Measurements from ENCODE around the gene PHF5A.

The PHF5A gene

DNA sequence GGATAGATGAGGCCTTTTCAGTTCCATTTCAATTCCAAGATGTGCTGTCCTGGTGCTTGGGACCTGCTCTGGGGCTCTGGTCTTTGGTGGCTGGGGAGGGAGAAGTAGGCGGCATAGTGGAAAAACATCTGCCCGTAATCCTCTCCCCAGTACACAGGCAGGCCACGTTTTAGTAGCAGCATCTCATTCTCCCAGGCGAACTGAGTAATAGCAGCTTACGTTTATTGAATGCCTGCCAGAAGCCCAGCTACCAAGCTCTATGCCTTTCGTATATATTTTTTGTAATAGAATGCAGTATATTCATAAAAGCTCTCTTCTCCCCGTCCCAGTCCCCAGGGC lies 11.9 kb upstream of the PHF5A start:
- POLR2A ChIA-PET: interaction anchor here (0.6 kb wide), 1 partner anchor 25 kb away, joined by 5 read pairs; no protein-coding TSS in a partner anchor
- no peak overlapping the region for H3K4me3 ChIP-seq (ENCODE audit: control insufficient read depth in 1 of 7, extremely low read depth in 1 of 7, insufficient read depth in 4 of 7, low read depth in 2 of 7, low read length in 6 of 7)
- CTCF ChIA-PET: interaction anchor here (1.0 kb wide), 1 partner anchor 38 kb away, joined by 5 read pairs; no protein-coding TSS in a partner anchor

DNA sequence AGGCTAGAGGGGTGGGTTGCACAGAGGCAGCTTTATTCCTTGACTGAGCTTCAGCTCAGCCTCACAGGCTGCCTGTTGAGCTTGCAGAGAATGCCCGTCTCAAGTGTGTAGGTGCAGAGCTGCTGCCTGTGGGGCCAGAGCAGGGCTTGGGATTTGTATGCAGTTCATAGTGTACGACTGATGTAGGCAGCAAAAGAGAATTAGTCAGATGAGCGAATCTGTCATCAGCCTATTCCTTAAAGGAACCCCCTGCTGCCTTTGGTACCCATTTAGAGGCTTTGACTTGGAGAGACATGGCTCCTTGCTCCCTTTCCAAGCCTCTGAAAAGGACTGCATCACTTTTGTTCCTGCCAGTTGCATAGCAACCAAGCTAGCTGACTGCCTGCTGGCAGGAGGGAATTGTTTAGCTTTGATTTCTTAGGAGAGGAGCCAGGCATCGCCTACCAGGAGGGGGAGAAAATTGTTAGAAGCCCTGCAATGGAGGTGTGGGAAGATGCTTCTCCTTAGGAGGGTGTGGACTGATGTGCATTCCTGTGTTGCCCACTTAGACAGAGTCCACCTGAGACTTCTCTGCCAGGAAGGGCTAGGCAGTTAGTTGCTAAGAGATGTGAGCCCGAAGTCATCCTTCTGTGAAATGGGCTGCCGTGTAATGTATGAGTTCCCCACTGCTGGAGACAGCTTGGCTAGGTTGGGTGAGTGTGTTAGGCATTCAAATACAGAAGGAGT lies 11.3 kb upstream of the PHF5A start:
- 89% methylated on average over 6 of the region's 6 CpGs for WGBS (ENCODE audit: insufficient coverage)
- DNase-seq: no peak
- Histone ChIP-seq H3K36me3 (ENCODE audit: control insufficient read depth in 4 of 4, insufficient read depth in 4 of 4, low read length in 3 of 4) (peaks cover 4 to 11% (median 5%) of the 10 kb centered on the region in 4 experiments), H3K27me3 (replicated peaks in 2 of 5; ENCODE audit: control insufficient read depth in 4 of 5, insufficient read depth in 5 of 5, low read length in 4 of 5) (no peaks in the 10 kb centered on the region), H3K4me3 (ENCODE audit: control insufficient read depth in 1 of 7, extremely low read depth in 1 of 7, insufficient read depth in 4 of 7, low read depth in 2 of 7, low read length in 6 of 7) (no peak overlapping the region), H3K4me1 (ENCODE audit: control extremely low read depth in 1 of 4, control insufficient read depth in 4 of 4, insufficient read depth in 4 of 4, low read length in 3 of 4) (peaks cover 0 to 9% (median 0%) of the 10 kb centered on the region in 4 experiments), H3K27ac (ENCODE audit: insufficient read depth in 1 of 2, low read depth in 1 of 2, low read length in 2 of 2, poor library complexity in 1 of 2, severe bottlenecking in 2 of 2) (no peak overlapping the region), H3K9me3 (ENCODE audit: control extremely low read depth in 1 of 5, control insufficient read depth in 4 of 5, insufficient read depth in 2 of 5, low read depth in 1 of 5, low read length in 4 of 5) (no peaks in the 10 kb centered on the region)
- CTCF ChIA-PET: interaction anchor here (1.0 kb wide), 1 partner anchor 38 kb away, joined by 5 read pairs; no protein-coding TSS in a partner anchor
- POLR2A ChIA-PET: no interaction called here

More for the DNA sequence above, 11.9 kb upstream of the PHF5A start:
- H3K27me3 ChIP-seq (replicated peaks in 2 of 5; ENCODE audit: control insufficient read depth in 4 of 5, insufficient read depth in 5 of 5, low read length in 4 of 5): no peaks in the 10 kb centered on the region
- WGBS (ENCODE audit: insufficient coverage): 100% methylated on average over 1 of the region's 7 CpGs
- H3K36me3 ChIP-seq (ENCODE audit: control insufficient read depth in 4 of 4, insufficient read depth in 4 of 4, low read length in 3 of 4): peaks cover 4 to 11% (median 5%) of the 10 kb centered on the region in 4 experiments
- no peaks in the 10 kb centered on the region for H3K9me3 ChIP-seq (ENCODE audit: control extremely low read depth in 1 of 5, control insufficient read depth in 4 of 5, insufficient read depth in 2 of 5, low read depth in 1 of 5, low read length in 4 of 5)
- H3K4me1 ChIP-seq (ENCODE audit: control extremely low read depth in 1 of 4, control insufficient read depth in 4 of 4, insufficient read depth in 4 of 4, low read length in 3 of 4): peaks cover 0 to 9% (median under 1%) of the 10 kb centered on the region in 4 experiments
- DNase-seq: no peak
- H3K27ac ChIP-seq (ENCODE audit: insufficient read depth in 1 of 2, low read depth in 1 of 2, low read length in 2 of 2, poor library complexity in 1 of 2, severe bottlenecking in 2 of 2): no peak overlapping the region

DNA sequence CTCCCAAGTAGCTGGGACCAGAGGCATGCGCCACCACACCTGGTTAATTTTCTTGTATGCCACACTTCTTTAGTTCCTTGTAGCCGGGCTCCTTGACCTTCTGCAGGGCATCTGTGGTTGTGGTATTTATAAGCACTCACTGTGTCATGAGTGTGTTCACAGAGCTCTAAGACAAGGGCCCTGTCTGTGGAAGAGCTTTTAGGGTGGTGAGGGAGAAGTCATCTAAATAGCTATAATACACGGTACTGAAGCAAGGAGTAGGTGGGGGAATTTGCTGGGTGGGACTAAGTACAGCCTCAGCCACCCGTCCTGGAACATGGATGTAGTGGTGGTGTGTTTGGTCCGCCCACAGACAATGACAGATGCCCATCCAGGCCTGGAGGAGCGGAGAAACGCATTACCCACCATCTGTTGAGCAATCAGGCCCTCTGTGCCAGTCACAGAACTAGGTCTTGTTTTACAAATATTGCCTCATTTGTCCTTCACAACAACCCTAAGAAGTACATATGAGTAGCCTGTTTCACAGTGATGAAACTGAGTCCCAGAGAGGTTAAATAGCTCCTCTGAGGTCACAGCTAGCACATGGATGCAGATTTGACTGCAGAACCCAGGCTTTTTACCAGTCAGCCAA lies 10.5 kb upstream of the PHF5A start:
- DNase-seq: no peak
- ChIA-PET CTCF (interaction anchor here (0.7 to 1.0 kb wide), 2 partner anchors 20 to 35 kb away, joined by 3 read pairs; no protein-coding TSS in a partner anchor), POLR2A (no interaction called here)
- Histone ChIP-seq H3K36me3 (ENCODE audit: control insufficient read depth in 4 of 4, insufficient read depth in 4 of 4, low read length in 3 of 4) (peaks cover 4 to 11% (median 5%) of the 10 kb centered on the region in 4 experiments), H3K4me3 (ENCODE audit: control insufficient read depth in 1 of 7, extremely low read depth in 1 of 7, insufficient read depth in 4 of 7, low read depth in 2 of 7, low read length in 6 of 7) (no peak overlapping the region), H3K27ac (ENCODE audit: insufficient read depth in 1 of 2, low read depth in 1 of 2, low read length in 2 of 2, poor library complexity in 1 of 2, severe bottlenecking in 2 of 2) (no peak overlapping the region), H3K4me1 (ENCODE audit: control extremely low read depth in 1 of 4, control insufficient read depth in 4 of 4, insufficient read depth in 4 of 4, low read length in 3 of 4) (peaks cover 0 to 9% (median 0%) of the 10 kb centered on the region in 4 experiments), H3K9me3 (ENCODE audit: control extremely low read depth in 1 of 5, control insufficient read depth in 4 of 5, insufficient read depth in 2 of 5, low read depth in 1 of 5, low read length in 4 of 5) (no peaks in the 10 kb centered on the region), H3K27me3 (replicated peaks in 2 of 5; ENCODE audit: control insufficient read depth in 4 of 5, insufficient read depth in 5 of 5, low read length in 4 of 5) (no peaks in the 10 kb centered on the region)
- WGBS (ENCODE audit: insufficient coverage): 96% methylated on average over 4 of the region's 7 CpGs

DNA sequence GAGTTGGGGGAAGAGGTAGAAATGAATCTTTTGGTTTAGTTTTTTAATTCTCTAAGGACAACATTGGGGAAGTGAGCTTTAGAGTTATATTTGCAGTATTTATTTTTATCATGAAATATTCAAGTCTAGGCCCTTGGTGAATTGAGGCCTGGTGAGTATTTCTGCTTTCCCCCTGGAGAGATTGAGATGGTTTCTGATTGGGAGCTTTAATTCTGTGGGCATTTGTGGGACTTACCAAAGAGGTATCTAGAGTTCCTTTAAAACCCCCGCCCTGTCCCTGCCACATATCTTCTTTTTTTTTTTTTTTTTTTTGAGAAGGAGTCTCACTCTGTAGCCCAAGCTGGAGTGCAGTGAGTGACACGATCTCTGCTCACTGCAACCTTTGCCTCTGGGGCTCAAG lies 10.0 kb upstream of the PHF5A start:
- Histone ChIP-seq H3K4me3 (ENCODE audit: control insufficient read depth in 1 of 7, extremely low read depth in 1 of 7, insufficient read depth in 4 of 7, low read depth in 2 of 7, low read length in 6 of 7) (no peak overlapping the region), H3K27ac (ENCODE audit: insufficient read depth in 1 of 2, low read depth in 1 of 2, low read length in 2 of 2, poor library complexity in 1 of 2, severe bottlenecking in 2 of 2) (no peak overlapping the region), H3K4me1 (ENCODE audit: control extremely low read depth in 1 of 4, control insufficient read depth in 4 of 4, insufficient read depth in 4 of 4, low read length in 3 of 4) (peaks cover 0 to 9% (median 0%) of the 10 kb centered on the region in 4 experiments), H3K9me3 (ENCODE audit: control extremely low read depth in 1 of 5, control insufficient read depth in 4 of 5, insufficient read depth in 2 of 5, low read depth in 1 of 5, low read length in 4 of 5) (no peaks in the 10 kb centered on the region), H3K27me3 (replicated peaks in 2 of 5; ENCODE audit: control insufficient read depth in 4 of 5, insufficient read depth in 5 of 5, low read length in 4 of 5) (no peaks in the 10 kb centered on the region), H3K36me3 (ENCODE audit: control insufficient read depth in 4 of 4, insufficient read depth in 4 of 4, low read length in 3 of 4) (peaks cover 4 to 14% (median 5%) of the 10 kb centered on the region in 4 experiments)
- ChIA-PET POLR2A (no interaction called here), CTCF (interaction anchor here (0.7 to 1.0 kb wide), 2 partner anchors 20 to 36 kb away, joined by 3 read pairs; no protein-coding TSS in a partner anchor)
- no peak for DNase-seq
- 100% methylated on average over 1 of the region's 2 CpGs for WGBS (ENCODE audit: insufficient coverage)

DNA sequence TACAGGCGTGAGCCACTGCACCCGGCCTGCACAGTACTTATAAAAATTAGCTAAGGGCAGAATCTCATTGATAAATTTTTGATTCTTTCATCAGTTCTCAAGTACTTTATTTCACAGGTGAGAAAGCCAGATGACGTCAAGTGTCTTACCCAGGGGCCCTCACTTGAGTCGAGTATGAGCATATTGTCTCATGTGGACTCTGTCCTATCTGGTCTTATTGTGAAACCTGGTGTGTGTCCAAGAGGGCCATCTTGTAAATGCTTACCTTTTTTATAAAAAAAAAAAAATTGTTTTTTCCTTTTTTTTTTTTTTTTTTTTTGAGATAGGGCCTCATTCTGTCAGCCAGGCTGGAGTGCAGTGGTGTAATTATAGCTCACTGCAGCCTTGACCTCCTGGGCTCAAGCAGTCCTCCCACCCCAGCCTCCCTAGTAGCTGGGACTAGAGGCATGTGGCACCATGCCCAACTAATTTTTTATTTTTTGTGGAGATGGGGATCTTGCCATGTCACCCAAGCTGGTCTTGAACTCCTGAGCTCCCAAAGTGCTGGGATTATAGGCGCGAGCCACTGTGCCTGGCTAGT lies 6.5 kb upstream of the PHF5A start:
- no CpG with 5 or more reads among the region's 6 CpGs for WGBS (ENCODE audit: insufficient coverage)
- Histone ChIP-seq H3K9me3 (ENCODE audit: control extremely low read depth in 1 of 5, control insufficient read depth in 4 of 5, insufficient read depth in 2 of 5, low read depth in 1 of 5, low read length in 4 of 5) (no peaks in the 10 kb centered on the region), H3K4me3 (ENCODE audit: control insufficient read depth in 1 of 7, extremely low read depth in 1 of 7, insufficient read depth in 4 of 7, low read depth in 2 of 7, low read length in 6 of 7) (no peak overlapping the region), H3K27ac (ENCODE audit: insufficient read depth in 1 of 2, low read depth in 1 of 2, low read length in 2 of 2, poor library complexity in 1 of 2, severe bottlenecking in 2 of 2) (no peak overlapping the region), H3K4me1 (ENCODE audit: control extremely low read depth in 1 of 4, control insufficient read depth in 4 of 4, insufficient read depth in 4 of 4, low read length in 3 of 4) (peaks cover 2 to 8% (median 2%) of the 10 kb centered on the region in 4 experiments), H3K36me3 (ENCODE audit: control insufficient read depth in 4 of 4, insufficient read depth in 4 of 4, low read length in 3 of 4) (peaks cover 2 to 24% (median 6%) of the 10 kb centered on the region in 4 experiments), H3K27me3 (replicated peaks in 2 of 5; ENCODE audit: control insufficient read depth in 4 of 5, insufficient read depth in 5 of 5, low read length in 4 of 5) (no peaks in the 10 kb centered on the region)
- ChIA-PET CTCF (no interaction called here), POLR2A (interaction anchor here (0.6 kb wide), 1 partner anchor 132 kb away, joined by 3 read pairs; no protein-coding TSS in a partner anchor)
- no peak for DNase-seq

DNA sequence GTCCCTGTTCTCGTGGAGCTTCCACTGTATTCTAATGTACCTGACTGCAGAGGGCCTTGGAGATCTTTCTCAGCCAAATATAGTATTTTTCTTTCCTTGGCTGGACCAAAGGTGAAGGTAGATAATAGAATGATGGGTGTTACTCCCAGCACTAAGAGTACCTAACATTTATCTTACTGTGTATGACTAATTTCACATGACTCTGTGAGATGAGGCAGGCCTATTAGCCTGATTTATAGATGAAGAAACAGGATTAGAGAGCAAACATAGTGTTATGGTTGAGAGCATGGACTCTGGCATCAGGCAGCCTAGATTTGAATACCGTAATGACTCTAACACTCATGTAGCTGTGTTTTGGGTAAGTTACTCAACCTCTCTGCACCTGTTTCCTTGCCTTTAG lies 3.1 kb upstream of the PHF5A start:
- Histone ChIP-seq H3K9me3 (ENCODE audit: control extremely low read depth in 1 of 5, control insufficient read depth in 4 of 5, insufficient read depth in 2 of 5, low read depth in 1 of 5, low read length in 4 of 5) (no peaks in the 10 kb centered on the region), H3K4me3 (ENCODE audit: control insufficient read depth in 1 of 7, extremely low read depth in 1 of 7, insufficient read depth in 4 of 7, low read depth in 2 of 7, low read length in 6 of 7) (no peak overlapping the region), H3K27me3 (replicated peaks in 2 of 5; ENCODE audit: control insufficient read depth in 4 of 5, insufficient read depth in 5 of 5, low read length in 4 of 5) (no peaks in the 10 kb centered on the region), H3K4me1 (ENCODE audit: control extremely low read depth in 1 of 4, control insufficient read depth in 4 of 4, insufficient read depth in 4 of 4, low read length in 3 of 4) (peaks cover 11 to 23% (median 18%) of the 10 kb centered on the region in 4 experiments), H3K36me3 (ENCODE audit: control insufficient read depth in 4 of 4, insufficient read depth in 4 of 4, low read length in 3 of 4) (peaks cover 0 to 29% (median 7%) of the 10 kb centered on the region in 4 experiments), H3K27ac (ENCODE audit: insufficient read depth in 1 of 2, low read depth in 1 of 2, low read length in 2 of 2, poor library complexity in 1 of 2, severe bottlenecking in 2 of 2) (no peak overlapping the region)
- no peak for DNase-seq
- ChIA-PET POLR2A (no interaction called here), CTCF (interaction anchor here (0.6 to 1.6 kb wide), 2 partner anchors 31 to 82 kb away, joined by 3 to 4 read pairs; no protein-coding TSS in a partner anchor)
- WGBS (ENCODE audit: insufficient coverage): 100% methylated on average over 1 of the region's 2 CpGs
